HFF-Myc (cell line): Measurements from ENCODE around the gene TRDN.
"Not testable (repeated sequence)": the region's sequence is repeated elsewhere in the genome, so short reads cannot be mapped to it uniquely, and the experiment has no call there.

Experiments used
- DNase-seq: peaks from one replicate; pipeline ENCODE4 v3.0.0-alpha.2; 2011; ENCODE audit warnings: low read depth; ENCODE audit errors: extremely low read depth
- H3K4me3 ChIP-seq: replicated peaks from 2 replicates; pipeline ENCODE4 v1.5.1; 2011; ENCODE audit warnings: low read depth, mild to moderate bottlenecking, control low read depth, low read length
- CTCF ChIP-seq: IDR thresholded peaks from 2 replicates; pipeline ENCODE4 v1.5.1; 2012; ENCODE audit warnings: mild to moderate bottlenecking, low read depth, low read length, control low read depth; ENCODE audit errors: missing control alignments

The TRDN gene

GRCh38 chr6:123569575-123569974, 67.2 kb downstream of the TRDN start:
- TF ChIP-seq CTCF, result no peak
- H3K4me3 ChIP-seq, result no peak overlapping the region
- no peak for DNase-seq

- no peak for TF ChIP-seq CTCF
- DNase-seq, result no peak
- no peak overlapping the region for H3K4me3 ChIP-seq
Measured at GRCh38 chr6:123565529-123565928, 71.2 kb downstream of the TRDN start.

DNA sequence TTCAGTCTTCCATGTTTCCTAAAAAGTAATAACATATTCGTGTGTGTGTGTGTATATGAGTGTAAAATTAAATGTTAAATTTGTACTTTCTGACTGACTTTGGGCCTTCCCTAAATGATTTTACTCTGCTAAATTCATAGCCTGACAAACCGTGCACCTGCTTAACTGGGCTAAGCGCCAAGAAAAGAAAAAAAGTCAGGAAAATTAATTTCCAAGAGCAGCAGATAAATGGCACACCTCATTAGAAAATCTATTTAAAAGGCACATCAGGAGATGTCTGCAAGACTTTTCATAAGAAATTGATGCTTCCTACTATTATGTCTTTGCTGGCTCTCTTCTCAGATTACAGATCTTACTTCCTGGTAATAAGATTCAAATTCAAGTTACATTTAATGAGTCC, 72.4 kb downstream of the TRDN start:
- no peak for TF ChIP-seq CTCF
- H3K4me3 ChIP-seq, result no peak overlapping the region
- no peak for DNase-seq

DNA sequence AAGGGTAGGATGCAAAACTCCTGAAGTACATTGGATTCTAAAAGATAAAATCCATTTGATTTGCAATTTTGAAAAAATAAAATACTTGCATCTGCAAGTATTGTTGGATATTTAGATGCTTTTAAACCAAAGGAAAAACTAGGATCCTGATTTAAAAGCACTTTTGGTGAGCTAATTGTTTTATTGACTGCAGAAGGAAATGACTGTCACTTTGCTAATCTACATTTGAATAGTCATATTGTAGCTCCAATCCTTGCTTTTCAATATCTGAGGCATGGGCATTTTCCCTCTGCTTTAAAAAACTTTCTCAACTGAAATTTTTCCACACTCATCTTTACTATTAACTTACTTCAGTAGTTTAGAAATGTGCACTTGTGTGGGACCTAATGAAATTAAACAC, 74.1 kb downstream of the TRDN start:
- no peak overlapping the region for H3K4me3 ChIP-seq
- DNase-seq, result no peak
- no peak for TF ChIP-seq CTCF

- no peak for DNase-seq
- no peak overlapping the region for H3K4me3 ChIP-seq
- no peak for TF ChIP-seq CTCF
Measured at GRCh38 chr6:123562264-123562663, 74.5 kb downstream of the TRDN start.

DNA sequence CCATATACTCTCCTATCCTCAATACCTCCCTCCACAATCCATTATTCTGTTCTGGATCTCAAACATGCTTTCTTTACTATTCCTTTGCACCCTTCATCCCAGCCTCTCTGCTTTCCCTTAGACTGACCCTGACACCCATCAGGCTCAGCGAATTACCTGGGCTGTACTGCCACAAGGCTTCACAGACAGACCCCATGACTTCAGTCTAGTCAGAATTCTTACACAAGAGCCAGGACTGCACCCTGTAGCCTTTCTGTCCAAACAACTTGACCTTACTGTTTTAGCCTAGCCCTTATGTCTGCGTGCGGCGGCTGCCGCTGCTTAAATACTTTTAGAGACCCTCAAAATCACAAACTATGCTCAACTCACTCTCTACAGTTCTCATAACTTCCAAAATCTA, 76.9 kb downstream of the TRDN start:
- H3K4me3 ChIP-seq, DNase-seq: not testable (repeated sequence)

GRCh38 chr6:123557474-123557873, 79.3 kb downstream of the TRDN start:
- not testable (repeated sequence) for H3K4me3 ChIP-seq, DNase-seq

GRCh38 chr6:123551939-123552707, 84.6 kb downstream of the TRDN start:
- TF ChIP-seq CTCF, result no peak

More at GRCh38 chr6:123551939-123552707, 84.6 kb downstream of the TRDN start:
- H3K4me3 ChIP-seq, result no peak overlapping the region
- DNase-seq, result no peak
